Activated naive CD4-positive, alpha-beta T cell treated with anti-CD3 and anti-CD28 coated beads, Interleukin-2, amount 10 ng/mL, durations not matched to agents 7 days and 5 days (primary cell): Measurements from ENCODE around the gene POLD1.

Source experiments
- CTCF ChIA-PET: fragments of 350-600 bp; sonication (Branson Sonifier 250); formaldehyde crosslinking; loops from one replicate; lab custom pipeline; 2021; ENCODE audit warnings: antibody characterized with exemption; lab: Charles Lee
- DNase-seq: peaks from one replicate; pipeline ENCODE4 v3.0.0-alpha.2; 2020
- H3K27ac Mint-ChIP-seq: one replicate; pipeline ENCODE4 v1.8.0; 2021; ENCODE audit warnings: mild to moderate bottlenecking, moderate library complexity, mixed read lengths
- H3K27me3 Mint-ChIP-seq: one replicate; pipeline ENCODE4 v1.8.0; 2021; ENCODE audit warnings: mild to moderate bottlenecking, mixed read lengths
- H3K36me3 Mint-ChIP-seq: one replicate; pipeline ENCODE4 v1.8.0; 2021; ENCODE audit warnings: mixed read lengths
- H3K4me1 Mint-ChIP-seq: one replicate; pipeline ENCODE4 v1.8.0; 2021; ENCODE audit warnings: mixed read lengths
- H3K4me3 Mint-ChIP-seq: one replicate; pipeline ENCODE4 v1.8.0; 2021; ENCODE audit warnings: mild to moderate bottlenecking, moderate library complexity, mixed read lengths
- H3K9me3 Mint-ChIP-seq: one replicate; pipeline ENCODE4 v1.8.0; 2021; ENCODE audit warnings: mixed read lengths

POLD1 gene

GRCh38 chr19:50461066-50461875 is 77.1 kb downstream of the POLD1 start:
- peak; percentile 74 for DNase-seq
- CTCF ChIA-PET, result interaction anchor here (0.6 to 3.8 kb wide), 17 partner anchors 9 to 110 kb away, joined by 3 to 28 read pairs (median 4); partner anchors contain the start of genes NAPSA and SPIB
- H3K4me3 Mint-ChIP-seq, result no peak overlapping the region
- peaks cover 62% of the 10 kb centered on the region for H3K27me3 Mint-ChIP-seq
- no peaks in the 10 kb centered on the region for H3K36me3 Mint-ChIP-seq
- no peaks in the 10 kb centered on the region for H3K9me3 Mint-ChIP-seq
- H3K4me1 Mint-ChIP-seq, result peaks cover 11% of the 10 kb centered on the region
- no peak overlapping the region for H3K27ac Mint-ChIP-seq

DNA sequence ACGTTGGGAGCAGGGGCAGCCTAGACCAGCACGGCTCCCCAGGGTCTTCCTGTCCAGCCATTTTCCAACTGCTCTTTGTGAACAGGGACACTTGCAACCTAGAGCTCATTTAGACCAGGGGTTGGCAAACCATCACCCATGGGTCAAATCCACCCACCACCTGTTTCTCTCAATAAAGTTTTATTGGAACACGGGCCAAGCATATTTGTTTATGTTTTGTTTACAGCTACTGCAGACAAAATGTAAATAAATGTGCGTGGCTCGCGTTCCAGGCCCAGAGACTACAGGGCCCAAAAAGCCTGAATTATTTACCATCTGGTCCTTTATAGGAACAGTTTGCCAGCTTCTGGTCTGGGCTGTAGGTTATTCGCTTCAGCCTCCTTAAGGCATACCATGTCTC is 78.8 kb downstream of the POLD1 start:
- H3K4me1 Mint-ChIP-seq, result peaks cover 11% of the 10 kb centered on the region
- CTCF ChIA-PET, result interaction anchor here (1.2 to 3.8 kb wide), 4 partner anchors 16 to 106 kb away, joined by 3 to 28 read pairs (median 4); partner anchors contain the start of gene NAPSA
- no peaks in the 10 kb centered on the region for H3K9me3 Mint-ChIP-seq
- H3K27ac Mint-ChIP-seq, result no peak overlapping the region
- H3K27me3 Mint-ChIP-seq, result peaks cover 50% of the 10 kb centered on the region
- H3K36me3 Mint-ChIP-seq, result no peaks in the 10 kb centered on the region
- H3K4me3 Mint-ChIP-seq, result no peak overlapping the region
- DNase-seq, result no peak

DNA sequence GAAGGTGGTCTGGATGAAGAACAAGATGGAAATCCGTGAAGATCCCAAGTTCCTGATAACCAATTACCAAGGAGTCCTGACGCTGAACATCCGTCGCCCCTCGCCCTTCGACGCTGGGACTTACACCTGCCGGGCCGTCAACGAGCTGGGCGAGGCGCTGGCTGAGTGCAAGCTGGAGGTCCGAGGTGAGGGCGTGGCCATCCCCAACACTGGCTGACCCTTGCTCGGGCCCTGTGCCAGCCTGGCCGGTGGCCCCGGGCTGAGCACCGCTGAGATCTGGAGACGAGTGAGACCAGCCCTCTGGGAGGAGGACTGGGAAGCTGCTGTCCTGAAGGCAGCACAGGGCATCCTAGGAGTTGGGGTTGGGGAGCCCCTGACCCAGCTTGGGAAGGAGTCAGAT is 80.2 kb downstream of the POLD1 start:
- Mint-ChIP-seq H3K27ac (no peak overlapping the region), H3K9me3 (no peaks in the 10 kb centered on the region), H3K36me3 (no peaks in the 10 kb centered on the region), H3K27me3 (peaks cover 47% of the 10 kb centered on the region), H3K4me1 (peaks cover 11% of the 10 kb centered on the region), H3K4me3 (no peak overlapping the region)
- CTCF ChIA-PET, result no interaction called here
- no peak for DNase-seq

DNA sequence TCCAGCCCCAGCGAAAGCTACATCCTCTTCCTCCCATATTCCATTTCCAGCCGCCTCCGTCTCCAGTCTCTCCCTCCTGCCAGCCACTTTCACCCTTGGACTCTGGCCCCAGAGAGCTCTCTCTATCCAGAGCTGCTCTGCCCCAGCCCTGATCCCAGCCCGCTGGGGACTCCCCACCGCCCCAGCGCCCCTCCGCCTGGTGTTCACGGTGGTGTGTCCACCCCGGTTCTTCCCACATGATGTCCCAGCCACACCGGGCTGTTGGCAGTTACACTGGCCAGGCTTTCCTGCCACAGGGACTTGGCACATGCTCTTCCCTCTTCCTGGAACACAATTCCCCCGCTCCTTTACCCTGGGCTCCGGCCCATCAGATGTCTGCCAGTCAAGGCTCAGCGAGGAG is 80.9 kb downstream of the POLD1 start:
- H3K27me3 Mint-ChIP-seq, result peaks cover 41% of the 10 kb centered on the region
- H3K36me3 Mint-ChIP-seq, result no peaks in the 10 kb centered on the region
- H3K4me1 Mint-ChIP-seq, result peaks cover 10% of the 10 kb centered on the region
- H3K27ac Mint-ChIP-seq, result no peak overlapping the region
- CTCF ChIA-PET, result interaction anchor here (1.8 kb wide), 1 partner anchor 107 kb away, joined by 5 read pairs; no protein-coding TSS in a partner anchor
- no peak for DNase-seq
- no peak overlapping the region for H3K4me3 Mint-ChIP-seq
- H3K9me3 Mint-ChIP-seq, result no peaks in the 10 kb centered on the region

GRCh38 chr19:50465986-50466705 is 82.0 kb downstream of the POLD1 start:
- CTCF ChIA-PET, result interaction anchor here (1.1 to 1.8 kb wide), 2 partner anchors 21 to 109 kb away, joined by 3 to 5 read pairs; no protein-coding TSS in a partner anchor
- Mint-ChIP-seq H3K4me1 (peaks cover 3% of the 10 kb centered on the region), H3K36me3 (no peaks in the 10 kb centered on the region), H3K9me3 (no peaks in the 10 kb centered on the region), H3K4me3 (no peak overlapping the region), H3K27me3 (peaks cover 31% of the 10 kb centered on the region), H3K27ac (no peak overlapping the region)
- DNase-seq, result no peak

- H3K9me3 Mint-ChIP-seq, result no peaks in the 10 kb centered on the region
- no peak overlapping the region for H3K27ac Mint-ChIP-seq
- CTCF ChIA-PET, result interaction anchor here (1.1 kb wide), 1 partner anchor 21 kb away, joined by 3 read pairs; no protein-coding TSS in a partner anchor
- no peaks in the 10 kb centered on the region for H3K4me1 Mint-ChIP-seq
- H3K4me3 Mint-ChIP-seq, result no peak overlapping the region
- H3K27me3 Mint-ChIP-seq, result peaks cover 28% of the 10 kb centered on the region
- no peaks in the 10 kb centered on the region for H3K36me3 Mint-ChIP-seq
- no peak for DNase-seq
Observed at GRCh38 chr19:50466706-50467039, 82.5 kb downstream of the POLD1 start.

- CTCF ChIA-PET, result no interaction called here
- no peak overlapping the region for H3K27ac Mint-ChIP-seq
- H3K4me3 Mint-ChIP-seq, result no peak overlapping the region
- H3K36me3 Mint-ChIP-seq, result no peaks in the 10 kb centered on the region
- no peak for DNase-seq
- H3K4me1 Mint-ChIP-seq, result no peaks in the 10 kb centered on the region
- no peaks in the 10 kb centered on the region for H3K9me3 Mint-ChIP-seq
- H3K27me3 Mint-ChIP-seq, result peaks cover 24% of the 10 kb centered on the region
Observed at GRCh38 chr19:50467566-50467965, 83.4 kb downstream of the POLD1 start.
